Panc1 (cell line): ENCODE measurements around the gene ATXN10.

ENCODE experiments used
- POLR2AphosphoS5 ChIP-seq: IDR thresholded peaks from 2 replicates; pipeline ENCODE4 v1.6.1; 2012; ENCODE audit warnings: mild to moderate bottlenecking, low read depth, low read length, moderate library complexity
- TCF7L2 ChIP-seq: IDR thresholded peaks from 2 replicates; pipeline ENCODE4 v1.6.1; 2011; ENCODE audit warnings: mild to moderate bottlenecking, low read depth, low read length, inconsistent platforms
- TF ChIP-seq, protein P1 (sequence below): fragments of 450-650 bp; IDR thresholded peaks from 2 replicates; pipeline ENCODE4 v1.5.1; 2017; ENCODE audit warnings: mild to moderate bottlenecking
- TF ChIP-seq, protein P2 (sequence below), 2 experiments: IDR thresholded peaks; 2 replicates each; pipeline ENCODE4 v1.6.1; 2011 to 2012; ENCODE audit warnings: low read depth in 2 of 2, control low read depth in 1 of 2, low read length in 1 of 2, mild to moderate bottlenecking in 1 of 2, moderate library complexity in 1 of 2; ENCODE audit not compliant: insufficient read depth in 1 of 2

DNA sequence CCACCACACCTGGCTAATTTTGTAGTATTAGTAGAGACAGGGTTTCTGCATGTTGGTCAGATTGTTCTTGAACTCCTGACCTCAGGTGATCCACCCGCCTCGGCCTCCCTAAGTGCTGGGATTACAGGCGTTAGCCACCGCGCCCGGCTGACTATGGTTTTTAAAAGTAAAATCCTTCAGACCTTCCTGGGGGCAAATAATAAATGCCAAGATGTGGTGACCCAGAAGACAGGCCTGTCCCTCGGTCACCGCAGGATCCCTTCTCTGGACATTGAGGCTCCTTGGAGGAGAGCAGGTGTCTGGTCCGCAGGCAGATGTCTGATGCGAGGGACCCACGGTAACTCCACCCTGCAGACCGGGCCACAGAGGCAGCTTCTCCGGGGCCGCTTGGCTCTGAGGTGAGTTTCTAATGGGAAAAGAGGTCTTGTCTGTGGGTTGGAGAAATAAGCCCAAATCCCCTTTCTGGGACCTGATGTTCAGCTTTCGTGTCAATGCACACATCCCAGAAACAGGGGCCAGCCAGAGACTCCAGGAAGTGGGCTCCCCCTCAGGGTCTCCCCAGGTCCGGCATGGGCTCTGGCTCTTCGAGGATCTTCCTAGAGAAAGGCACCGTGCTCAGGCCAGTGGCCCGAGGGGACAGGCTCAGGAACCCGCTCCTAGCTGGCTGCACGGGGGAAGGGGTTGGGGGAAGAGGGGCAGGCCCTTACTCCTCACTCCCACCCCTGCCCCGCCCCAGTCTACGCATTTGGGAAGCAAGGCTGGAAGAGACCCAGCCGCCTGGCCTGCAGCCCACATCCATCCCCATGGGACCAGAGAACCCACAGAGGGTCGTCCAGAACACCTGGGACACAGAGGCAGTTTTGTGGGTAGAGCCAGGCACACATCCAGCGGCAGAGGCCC, 204.8 kb downstream of the ATXN10 start:
- TF ChIP-seq, protein P1, sequence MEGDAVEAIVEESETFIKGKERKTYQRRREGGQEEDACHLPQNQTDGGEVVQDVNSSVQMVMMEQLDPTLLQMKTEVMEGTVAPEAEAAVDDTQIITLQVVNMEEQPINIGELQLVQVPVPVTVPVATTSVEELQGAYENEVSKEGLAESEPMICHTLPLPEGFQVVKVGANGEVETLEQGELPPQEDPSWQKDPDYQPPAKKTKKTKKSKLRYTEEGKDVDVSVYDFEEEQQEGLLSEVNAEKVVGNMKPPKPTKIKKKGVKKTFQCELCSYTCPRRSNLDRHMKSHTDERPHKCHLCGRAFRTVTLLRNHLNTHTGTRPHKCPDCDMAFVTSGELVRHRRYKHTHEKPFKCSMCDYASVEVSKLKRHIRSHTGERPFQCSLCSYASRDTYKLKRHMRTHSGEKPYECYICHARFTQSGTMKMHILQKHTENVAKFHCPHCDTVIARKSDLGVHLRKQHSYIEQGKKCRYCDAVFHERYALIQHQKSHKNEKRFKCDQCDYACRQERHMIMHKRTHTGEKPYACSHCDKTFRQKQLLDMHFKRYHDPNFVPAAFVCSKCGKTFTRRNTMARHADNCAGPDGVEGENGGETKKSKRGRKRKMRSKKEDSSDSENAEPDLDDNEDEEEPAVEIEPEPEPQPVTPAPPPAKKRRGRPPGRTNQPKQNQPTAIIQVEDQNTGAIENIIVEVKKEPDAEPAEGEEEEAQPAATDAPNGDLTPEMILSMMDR, result no peak
- TF ChIP-seq POLR2AphosphoS5 (no peak), TCF7L2 (no peak)
- TF ChIP-seq, protein P2, sequence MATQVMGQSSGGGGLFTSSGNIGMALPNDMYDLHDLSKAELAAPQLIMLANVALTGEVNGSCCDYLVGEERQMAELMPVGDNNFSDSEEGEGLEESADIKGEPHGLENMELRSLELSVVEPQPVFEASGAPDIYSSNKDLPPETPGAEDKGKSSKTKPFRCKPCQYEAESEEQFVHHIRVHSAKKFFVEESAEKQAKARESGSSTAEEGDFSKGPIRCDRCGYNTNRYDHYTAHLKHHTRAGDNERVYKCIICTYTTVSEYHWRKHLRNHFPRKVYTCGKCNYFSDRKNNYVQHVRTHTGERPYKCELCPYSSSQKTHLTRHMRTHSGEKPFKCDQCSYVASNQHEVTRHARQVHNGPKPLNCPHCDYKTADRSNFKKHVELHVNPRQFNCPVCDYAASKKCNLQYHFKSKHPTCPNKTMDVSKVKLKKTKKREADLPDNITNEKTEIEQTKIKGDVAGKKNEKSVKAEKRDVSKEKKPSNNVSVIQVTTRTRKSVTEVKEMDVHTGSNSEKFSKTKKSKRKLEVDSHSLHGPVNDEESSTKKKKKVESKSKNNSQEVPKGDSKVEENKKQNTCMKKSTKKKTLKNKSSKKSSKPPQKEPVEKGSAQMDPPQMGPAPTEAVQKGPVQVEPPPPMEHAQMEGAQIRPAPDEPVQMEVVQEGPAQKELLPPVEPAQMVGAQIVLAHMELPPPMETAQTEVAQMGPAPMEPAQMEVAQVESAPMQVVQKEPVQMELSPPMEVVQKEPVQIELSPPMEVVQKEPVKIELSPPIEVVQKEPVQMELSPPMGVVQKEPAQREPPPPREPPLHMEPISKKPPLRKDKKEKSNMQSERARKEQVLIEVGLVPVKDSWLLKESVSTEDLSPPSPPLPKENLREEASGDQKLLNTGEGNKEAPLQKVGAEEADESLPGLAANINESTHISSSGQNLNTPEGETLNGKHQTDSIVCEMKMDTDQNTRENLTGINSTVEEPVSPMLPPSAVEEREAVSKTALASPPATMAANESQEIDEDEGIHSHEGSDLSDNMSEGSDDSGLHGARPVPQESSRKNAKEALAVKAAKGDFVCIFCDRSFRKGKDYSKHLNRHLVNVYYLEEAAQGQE (IDR thresholded peaks at IDR 0.05; ENCODE audit: insufficient read depth in 1 of 2, low read depth in 2 of 2, low read length in 1 of 2), result no peak
